Fibroblast of lung (primary cell): Measurements from ENCODE around the gene CUBN. TPM values are rescaled to one million over a fixed set of nuclear protein-coding genes. Genes with fewer than 3 reads are reported as not detected.

ENCODE experiments used
- DNase-seq, 2 donors: peaks; one replicate each; pipeline versions ENCODE4 v3.0.0 to v3.0.0-alpha.2; 2010; ENCODE audit warnings: low read depth in 2 of 2
- H2AFZ ChIP-seq: 2 replicates; pipeline ENCODE4 v1.5.1; 2012; ENCODE audit warnings: low read length, control low read depth, inconsistent platforms
- H3K27ac ChIP-seq: 2 replicates; pipeline ENCODE4 v1.5.1; 2011; ENCODE audit warnings: low read length, control low read depth; ENCODE audit not compliant: insufficient read depth
- H3K27me3 ChIP-seq: 2 replicates; pipeline ENCODE4 v1.5.1; 2011; ENCODE audit warnings: mild to moderate bottlenecking, low read length; ENCODE audit not compliant: control insufficient read depth, insufficient read depth
- H3K36me3 ChIP-seq: 2 replicates; pipeline ENCODE4 v1.5.1; 2011; ENCODE audit warnings: low read length; ENCODE audit not compliant: control insufficient read depth, insufficient read depth
- H3K4me1 ChIP-seq: 2 replicates; pipeline ENCODE4 v1.5.1; 2011; ENCODE audit warnings: low read length; ENCODE audit not compliant: control insufficient read depth, insufficient read depth; ENCODE audit errors: extremely low read depth
- H3K4me2 ChIP-seq: 2 replicates; pipeline ENCODE4 v1.5.1; 2011; ENCODE audit warnings: low read length, control low read depth; ENCODE audit not compliant: insufficient read depth; ENCODE audit errors: extremely low read depth
- H3K4me3 ChIP-seq, 4 experiments: fragments of 200-600 bp in 1 of 4; sonication (generic) in 1 of 4; replicated peaks in 1 of 4; 2 replicates each; pipeline ENCODE4 v1.5.1; 2011 to 2016; ENCODE audit warnings: low read length in 4 of 4, low read depth in 3 of 4, mild to moderate bottlenecking in 3 of 4, control low read depth in 2 of 4, inconsistent platforms in 1 of 4, mixed read lengths in 1 of 4; ENCODE audit not compliant: insufficient read depth in 1 of 4; ENCODE audit errors: control extremely low read depth in 1 of 4
- H3K79me2 ChIP-seq: 2 replicates; pipeline ENCODE4 v1.5.1; 2012; ENCODE audit warnings: mild to moderate bottlenecking, low read length, inconsistent platforms; ENCODE audit not compliant: control insufficient read depth, insufficient read depth
- H3K9ac ChIP-seq: 2 replicates; pipeline ENCODE4 v1.5.1; 2011; ENCODE audit warnings: mild to moderate bottlenecking, low read length, control low read depth; ENCODE audit not compliant: insufficient read depth
- H3K9me3 ChIP-seq: 2 replicates; pipeline ENCODE4 v1.5.1; 2012; ENCODE audit warnings: low read depth, low read length; ENCODE audit not compliant: control insufficient read depth, insufficient read depth
- H4K20me1 ChIP-seq: 2 replicates; pipeline ENCODE4 v1.5.1; 2011; ENCODE audit warnings: low read length; ENCODE audit not compliant: control insufficient read depth, insufficient read depth; ENCODE audit errors: extremely low read depth
- CTCF ChIP-seq, 2 donors: IDR thresholded peaks in 1 of 2; conservative IDR thresholded peaks in 1 of 2; 1 replicate in 1 of 2; 2 replicates in 1 of 2; pipeline ENCODE4 v1.5.1; 2011 to 2012; ENCODE audit warnings: low read length in 2 of 2, control low read depth in 1 of 2, inconsistent platforms in 1 of 2, low read depth in 1 of 2, mild to moderate bottlenecking in 1 of 2
- EZH2 ChIP-seq: IDR thresholded peaks from 2 replicates; pipeline ENCODE4 v1.5.1; 2012; ENCODE audit warnings: low read length, control low read depth, mild to moderate bottlenecking; ENCODE audit errors: missing control alignments
- polyA plus RNA-seq, 2 donors: library from polyadenylated mRNA; depleted of rRNA in 1 of 2; stranded (reverse) in 1 of 2; unstranded in 1 of 2; fragments of >200 nt; gene quantifications; 2 replicates each; pipeline ENCODE4 v1.2.1, GENCODE V29; 2011 to 2012; ENCODE audit warnings: missing spikeins in 1 of 2
- total RNA-seq: library from RNA; depleted of rRNA; stranded (reverse); fragments of >200 nt; gene quantifications from 2 replicates; pipeline ENCODE4 v1.2.1, GENCODE V29; 2014

CUBN gene
- total and polyA plus RNA-seq, 2 donors (not counting 1 experiment from before 2014, with no cell fraction given) = 1.3 to 1.5 TPM

- no peak overlapping the region for H3K4me2 ChIP-seq
- peak; percentile 53 to 60 for DNase-seq
- peak overlapping the region; percentile 94 for H3K27ac ChIP-seq
- H3K36me3 ChIP-seq = no peaks in the 10 kb centered on the region
- H3K9me3 ChIP-seq = no peaks in the 10 kb centered on the region
- peaks cover 21% of the 10 kb centered on the region for H3K4me1 ChIP-seq
- H3K27me3 ChIP-seq = no peaks in the 10 kb centered on the region
- no peak overlapping the region for H3K4me3 ChIP-seq
- H3K9ac ChIP-seq = no peak overlapping the region
- H4K20me1 ChIP-seq = no peaks in the 10 kb centered on the region
- TF ChIP-seq CTCF (conservative IDR thresholded peaks at IDR 0.05 in 1 of 2, IDR thresholded peaks at IDR 0.05 in 1 of 2; ENCODE audit: low read depth in 1 of 2, low read length in 2 of 2) = no peak
- TF ChIP-seq EZH2 = no peak
- no peaks in the 10 kb centered on the region for H3K79me2 ChIP-seq
- H2AFZ ChIP-seq = no peak overlapping the region
Measured at GRCh38 chr10:17026686-17027485, 102.7 kb downstream of the CUBN start.

GRCh38 chr10:17025444-17026295 lies 103.9 kb downstream of the CUBN start:
- Histone ChIP-seq H3K4me1 (peaks cover 21% of the 10 kb centered on the region), H3K27ac (peak overlapping the region; percentile 94), H3K79me2 (no peaks in the 10 kb centered on the region), H3K9me3 (no peaks in the 10 kb centered on the region), H2AFZ (peak overlapping the region; percentile 28), H3K27me3 (no peaks in the 10 kb centered on the region), H3K4me3 (peak overlapping the region in 1 of 4 experiments; percentile 26), H3K9ac (peak overlapping the region; percentile 45), H3K36me3 (no peaks in the 10 kb centered on the region), H3K4me2 (peak overlapping the region; percentile 40), H4K20me1 (no peaks in the 10 kb centered on the region)
- TF ChIP-seq CTCF (conservative IDR thresholded peaks at IDR 0.05 in 1 of 2, IDR thresholded peaks at IDR 0.05 in 1 of 2; ENCODE audit: low read depth in 1 of 2, low read length in 2 of 2) (no peak), EZH2 (no peak)
- peak; percentile 93 to 100 for DNase-seq

GRCh38 chr10:17024461-17024860 lies 105.2 kb downstream of the CUBN start:
- H3K27me3 ChIP-seq = no peaks in the 10 kb centered on the region
- H3K9me3 ChIP-seq = no peaks in the 10 kb centered on the region
- TF ChIP-seq EZH2 (no peak), CTCF (conservative IDR thresholded peaks at IDR 0.05 in 1 of 2, IDR thresholded peaks at IDR 0.05 in 1 of 2; ENCODE audit: low read depth in 1 of 2, low read length in 2 of 2) (no peak)
- no peaks in the 10 kb centered on the region for H3K36me3 ChIP-seq
- H3K9ac ChIP-seq = no peak overlapping the region
- H3K4me1 ChIP-seq = peaks cover 16% of the 10 kb centered on the region
- H2AFZ ChIP-seq = no peak overlapping the region
- H3K79me2 ChIP-seq = no peaks in the 10 kb centered on the region
- no peaks in the 10 kb centered on the region for H4K20me1 ChIP-seq
- DNase-seq = no peak
- no peak overlapping the region for H3K4me3 ChIP-seq
- H3K4me2 ChIP-seq = no peak overlapping the region
- peak overlapping the region; percentile 94 for H3K27ac ChIP-seq
